ENCODE measurements around the gene PCDH9. TPM values are rescaled to one million over a fixed set of nuclear protein-coding genes. Genes with fewer than 3 reads are reported as not detected.

The PCDH9 gene
- total RNA-seq, 1 experiment from 2014 or later, result 0.11 TPM

GRCh38 chr13:66305961-66306617, 924.0 kb downstream of the PCDH9 start:
- no peaks in the 10 kb centered on the region for H3K27me3 ChIP-seq (replicated peaks; ENCODE audit: control insufficient read depth, insufficient read depth, low read length)
- no peak overlapping the region for H3K27ac Mint-ChIP-seq (ENCODE audit: unreplicated experiment)
- no peak for TF ChIP-seq CTCF (IDR thresholded peaks at IDR 0.05; ENCODE audit: insufficient read depth in 1 of 2, low read depth in 1 of 2, low read length in 1 of 2, severe bottlenecking in 1 of 2, unreplicated experiment in 1 of 2)
- intact Hi-C loops (cut with micrococcal nuclease; ENCODE audit: unreplicated experiment), result no loop called here
- no peak overlapping the region for H3K4me3 ChIP-seq (ENCODE audit: low read depth, low read length)
- POLR2A ChIA-PET, result no interaction called here
- no TSS peak for BruUV-seq (replicated peaks)
- H3K4me1 ChIP-seq, result no peaks in the 10 kb centered on the region
- H3K36me3 ChIP-seq (ENCODE audit: control insufficient read depth, insufficient read depth, low read length), result no peaks in the 10 kb centered on the region
- no peaks in the 10 kb centered on the region for H3K27me3 Mint-ChIP-seq (ENCODE audit: insufficient read depth, unreplicated experiment)
- H3K9me3 Mint-ChIP-seq (ENCODE audit: unreplicated experiment), result no peaks in the 10 kb centered on the region
- H3K9me3 ChIP-seq, result no peaks in the 10 kb centered on the region
- H3K4me1 Mint-ChIP-seq (ENCODE audit: low read depth, unreplicated experiment), result no peaks in the 10 kb centered on the region
- no peaks in the 10 kb centered on the region for H3K36me3 Mint-ChIP-seq (ENCODE audit: insufficient read depth, unreplicated experiment)
- CTCF ChIA-PET, result no interaction called here
- no peak overlapping the region for H3K4me3 Mint-ChIP-seq (ENCODE audit: unreplicated experiment)
- no peak for DNase-seq

GRCh38 chr13:66301482-66301881, 928.7 kb downstream of the PCDH9 start:
- ChIA-PET POLR2A (no interaction called here), CTCF (no interaction called here)
- Mint-ChIP-seq H3K27ac (ENCODE audit: unreplicated experiment) (no peak overlapping the region), H3K4me1 (ENCODE audit: low read depth, unreplicated experiment) (no peaks in the 10 kb centered on the region), H3K36me3 (ENCODE audit: insufficient read depth, unreplicated experiment) (no peaks in the 10 kb centered on the region), H3K27me3 (ENCODE audit: insufficient read depth, unreplicated experiment) (no peaks in the 10 kb centered on the region), H3K9me3 (ENCODE audit: unreplicated experiment) (peaks cover 6% of the 10 kb centered on the region), H3K4me3 (ENCODE audit: unreplicated experiment) (no peak overlapping the region)
- Histone ChIP-seq H3K36me3 (ENCODE audit: control insufficient read depth, insufficient read depth, low read length) (no peaks in the 10 kb centered on the region), H3K4me3 (ENCODE audit: low read depth, low read length) (no peak overlapping the region), H3K9me3 (peaks cover 10% of the 10 kb centered on the region), H3K4me1 (no peaks in the 10 kb centered on the region), H3K27me3 (replicated peaks; ENCODE audit: control insufficient read depth, insufficient read depth, low read length) (no peaks in the 10 kb centered on the region)
- no peak for DNase-seq
- BruUV-seq (replicated peaks), result no TSS peak
- intact Hi-C loops (cut with micrococcal nuclease; ENCODE audit: unreplicated experiment), result no loop called here
- TF ChIP-seq CTCF (IDR thresholded peaks at IDR 0.05; ENCODE audit: insufficient read depth in 1 of 2, low read depth in 1 of 2, low read length in 1 of 2, severe bottlenecking in 1 of 2, unreplicated experiment in 1 of 2), result no peak

GRCh38 chr13:66301006-66301405, 929.1 kb downstream of the PCDH9 start:
- H3K27me3 ChIP-seq (replicated peaks; ENCODE audit: control insufficient read depth, insufficient read depth, low read length), result no peaks in the 10 kb centered on the region
- H3K27me3 Mint-ChIP-seq (ENCODE audit: insufficient read depth, unreplicated experiment), result no peaks in the 10 kb centered on the region
- intact Hi-C loops (cut with micrococcal nuclease; ENCODE audit: unreplicated experiment), result no loop called here
- POLR2A ChIA-PET, result no interaction called here
- BruUV-seq (replicated peaks), result no TSS peak
- no peak overlapping the region for H3K4me3 ChIP-seq (ENCODE audit: low read depth, low read length)
- no peak overlapping the region for H3K4me3 Mint-ChIP-seq (ENCODE audit: unreplicated experiment)
- H3K27ac Mint-ChIP-seq (ENCODE audit: unreplicated experiment), result no peak overlapping the region
- CTCF ChIA-PET, result no interaction called here
- no peaks in the 10 kb centered on the region for H3K4me1 ChIP-seq
- no peak for TF ChIP-seq CTCF (IDR thresholded peaks at IDR 0.05; ENCODE audit: insufficient read depth in 1 of 2, low read depth in 1 of 2, low read length in 1 of 2, severe bottlenecking in 1 of 2, unreplicated experiment in 1 of 2)
- H3K9me3 Mint-ChIP-seq (ENCODE audit: unreplicated experiment), result peaks cover 10% of the 10 kb centered on the region
- no peaks in the 10 kb centered on the region for H3K36me3 ChIP-seq (ENCODE audit: control insufficient read depth, insufficient read depth, low read length)
- H3K4me1 Mint-ChIP-seq (ENCODE audit: low read depth, unreplicated experiment), result no peaks in the 10 kb centered on the region
- no peaks in the 10 kb centered on the region for H3K36me3 Mint-ChIP-seq (ENCODE audit: insufficient read depth, unreplicated experiment)
- H3K9me3 ChIP-seq, result peaks cover 15% of the 10 kb centered on the region
- DNase-seq, result no peak

All from Caco-2 (cell line).